GM23338 (cell line): ENCODE results near the gene RAD51B.

Experiments used
- CREB1 ChIP-seq: fragments of 250-450 bp; sonication (Bioruptor Pico); IDR thresholded peaks from 2 replicates; pipeline ENCODE4 v1.5.0; 2020; ENCODE audit warnings: low read depth, mild to moderate bottlenecking, moderate library complexity
- CTCF ChIP-seq, 2 experiments: fragments of 200-600 bp in 1 of 2; sonication (generic) in 1 of 2; conservative IDR thresholded peaks; 2 replicates each; pipeline versions ENCODE4 v1.5.1 to v1.6.1; 2016 to 2017; ENCODE audit warnings: antibody characterized with exemption in 2 of 2, low read depth in 2 of 2, mild to moderate bottlenecking in 2 of 2, moderate library complexity in 1 of 2
- ETS1 ChIP-seq: IDR thresholded peaks from 2 replicates; pipeline ENCODE4 v1.6.1; 2016; ENCODE audit warnings: antibody characterized with exemption
- EZH2 ChIP-seq: fragments of 200-600 bp; sonication (generic); IDR thresholded peaks from one replicate; pipeline ENCODE4 v1.8.0; 2017; ENCODE audit warnings: antibody characterized with exemption, mild to moderate bottlenecking, low read depth; ENCODE audit not compliant: unreplicated experiment
- EZH2phosphoT487 ChIP-seq: fragments of 200-600 bp; sonication (generic); IDR thresholded peaks from one replicate; pipeline ENCODE4 v1.8.1; 2018; ENCODE audit warnings: antibody characterized with exemption; ENCODE audit not compliant: unreplicated experiment
- JUNB ChIP-seq: IDR thresholded peaks from one replicate; pipeline ENCODE4 v1.6.1; 2016; ENCODE audit warnings: antibody characterized with exemption; ENCODE audit not compliant: unreplicated experiment
- POLR2AphosphoS5 ChIP-seq: IDR thresholded peaks from 2 replicates; pipeline ENCODE4 v1.6.1; 2016; ENCODE audit warnings: antibody characterized with exemption, low read depth
- REST ChIP-seq: IDR thresholded peaks from one replicate; pipeline ENCODE4 v1.6.1; 2018; ENCODE audit warnings: antibody characterized with exemption; ENCODE audit not compliant: unreplicated experiment
- STAT1 ChIP-seq: IDR thresholded peaks from one replicate; pipeline ENCODE4 v1.6.1; 2016; ENCODE audit warnings: antibody characterized with exemption; ENCODE audit not compliant: unreplicated experiment
- ZNF114 ChIP-seq: fragments of 250-450 bp; sonication (Bioruptor Pico); IDR thresholded peaks from 2 replicates; pipeline ENCODE4 v1.5.0; 2020; ENCODE audit warnings: mild to moderate bottlenecking, moderate library complexity
- ZNF331 ChIP-seq: fragments of 250-450 bp; sonication (Bioruptor Pico); IDR thresholded peaks from 2 replicates; pipeline ENCODE4 v1.5.0; 2020; ENCODE audit warnings: low read depth, mild to moderate bottlenecking, moderate library complexity
- ZNF462 ChIP-seq: fragments of 250-450 bp; sonication (Bioruptor Pico); IDR thresholded peaks from 2 replicates; pipeline ENCODE4 v1.5.0; 2020; ENCODE audit warnings: mild to moderate bottlenecking, moderate library complexity

- no peak for TF ChIP-seq POLR2AphosphoS5
- no peak for TF ChIP-seq EZH2
- TF ChIP-seq CTCF (conservative IDR thresholded peaks at IDR 0.05; ENCODE audit: low read depth in 2 of 2) = no peak
- no peak for TF ChIP-seq REST
- no peak for TF ChIP-seq STAT1
- no peak for TF ChIP-seq EZH2phosphoT487
- no peak for TF ChIP-seq ETS1
- TF ChIP-seq ZNF462 = no peak
- no peak for TF ChIP-seq CREB1 (CRISPR knock-in tag)
- TF ChIP-seq JUNB = no peak
- no peak for TF ChIP-seq ZNF331 (CRISPR knock-in tag)
- TF ChIP-seq ZNF114 (CRISPR knock-in tag) = no peak
Observed at GRCh38 chr14:68516342-68516741, 696.8 kb downstream of the RAD51B start.
